K562 (cell line): Measurements from ENCODE around the gene GLT6D1. TPM values are rescaled to one million over a fixed set of nuclear protein-coding genes. Genes with fewer than 3 reads are reported as not detected.

Experiments
- ATAC-seq: fragments of 200-7000 bp; cut with Tn5 transposase; 3 replicates; pipeline ENCODE4 v1.9.1; 2020; ENCODE audit warnings: moderate library complexity
- BruUV-seq: library from RNA; stranded (reverse); fragments of 400-500 nt; replicated peaks from 2 replicates; lab custom pipeline; 2021; lab: Mats Ljungman, UMichigan
- CTCF ChIA-PET: fragments of 300-600 bp; formaldehyde crosslinking; extraction: SDS; loops from one replicate; lab custom pipeline; 2021; ENCODE audit warnings: low intra/inter-chr PET ratio; lab: Yijun Ruan, JAX
- POLR2A ChIA-PET: fragments of 300-600, 350-650 bp; sonication (Branson Sonifier 250); formaldehyde crosslinking; extraction: SDS; loops from one replicate; lab custom pipeline; 2021; ENCODE audit warnings: antibody characterized with exemption, inconsistent platforms; lab: Yijun Ruan, JAX
- DNase-seq, 4 experiments: peaks; one replicate each; pipeline versions ENCODE4 v3.0.0 to v3.0.0-alpha.2; 2011 to 2018; ENCODE audit warnings: low spot score in 3 of 4, mixed read lengths in 3 of 4; ENCODE audit errors: extremely low read depth in 1 of 4
- FAIRE-seq: peaks from 2 replicates; lab custom pipeline; 2011; peaks lifted over from hg19 to GRCh38; lab: Jason Lieb, UNC
- H2AFZ ChIP-seq: 2 replicates; pipeline ENCODE4 v1.6.0; 2011; ENCODE audit warnings: low read depth, low read length, control low read depth, inconsistent platforms
- H3K27ac ChIP-seq: fragments of 200-600 bp; 3 replicates; pipeline ENCODE4 v1.8.0; 2011; ENCODE audit warnings: low read depth, mild to moderate bottlenecking, control low read depth, inconsistent platforms, low read length, moderate library complexity, mixed read lengths; ENCODE audit errors: extremely low read depth
- H3K27me3 ChIP-seq, 2 experiments: fragments of 300-600 bp in 1 of 2; 2 replicates in 1 of 2; 3 replicates in 1 of 2; pipeline versions ENCODE4 v1.6.0 to v1.8.0; 2011; ENCODE audit warnings: inconsistent platforms in 2 of 2, low read length in 2 of 2, mild to moderate bottlenecking in 1 of 2, mixed read lengths in 1 of 2, moderate library complexity in 1 of 2; ENCODE audit not compliant: control insufficient read depth in 2 of 2, insufficient read depth in 2 of 2
- H3K36me3 ChIP-seq: fragments of 300-600 bp; 3 replicates; pipeline ENCODE4 v1.8.0; 2011; ENCODE audit warnings: mild to moderate bottlenecking, low read length, inconsistent platforms; ENCODE audit not compliant: control insufficient read depth, insufficient read depth
- H3K4me1 ChIP-seq, 2 experiments: fragments of 200-600 bp in 1 of 2; replicated peaks in 1 of 2; 2 replicates in 1 of 2; 3 replicates in 1 of 2; pipeline versions ENCODE4 v1.5.1 to v1.8.0; 2011; ENCODE audit warnings: inconsistent platforms in 2 of 2, low read length in 2 of 2, mild to moderate bottlenecking in 1 of 2, mixed read lengths in 1 of 2, moderate library complexity in 1 of 2; ENCODE audit not compliant: control insufficient read depth in 2 of 2, insufficient read depth in 2 of 2
- H3K4me2 ChIP-seq: 2 replicates; pipeline ENCODE4 v1.6.1; 2011; ENCODE audit warnings: low read length, control low read depth, inconsistent platforms, mixed read lengths; ENCODE audit not compliant: insufficient read depth
- H3K4me3 ChIP-seq: fragments of 200-600 bp; sonication (generic), shearing (Covaris generic); 2 replicates; pipeline ENCODE4 v1.5.1; 2016; ENCODE audit warnings: control low read depth, inconsistent platforms
- H3K79me2 ChIP-seq: fragments of 200-600 bp; 3 replicates; pipeline ENCODE4 v1.8.0; 2011; ENCODE audit warnings: low read length, inconsistent platforms; ENCODE audit not compliant: control insufficient read depth, insufficient read depth
- H3K9ac ChIP-seq, 2 experiments: 2 replicates each; pipeline versions ENCODE4 v1.6.0 to v1.6.1; 2011; ENCODE audit warnings: low read depth in 2 of 2, low read length in 2 of 2, control low read depth in 1 of 2, inconsistent platforms in 1 of 2, mild to moderate bottlenecking in 1 of 2, mixed read lengths in 1 of 2; ENCODE audit not compliant: insufficient read depth in 1 of 2
- H3K9me1 ChIP-seq: one replicate; pipeline ENCODE4 v1.6.0; 2011; ENCODE audit warnings: inconsistent platforms, mild to moderate bottlenecking, low read length, moderate library complexity; ENCODE audit not compliant: control insufficient read depth, insufficient read depth
- H3K9me3 ChIP-seq: replicated peaks from 2 replicates; pipeline ENCODE4 v1.5.1; 2011; ENCODE audit warnings: low read depth, low read length, inconsistent platforms; ENCODE audit not compliant: control insufficient read depth, insufficient read depth
- H4K20me1 ChIP-seq: replicated peaks from 2 replicates; pipeline ENCODE4 v1.6.1; 2011; ENCODE audit warnings: low read length, inconsistent platforms, mixed read lengths; ENCODE audit not compliant: control insufficient read depth, insufficient read depth
- ADNP ChIP-seq: fragments of 200-800 bp; sonication (Bioruptor generic); IDR thresholded peaks from 2 replicates; pipeline ENCODE4 v1.6.1; 2016; ENCODE audit warnings: missing genetic modification characterization, missing compliant biosample characterization
- HMGN3 ChIP-seq: IDR thresholded peaks from 2 replicates; pipeline ENCODE4 v1.6.1; 2011; ENCODE audit warnings: borderline replicate concordance, low read depth, mild to moderate bottlenecking, mixed read lengths, low read length; ENCODE audit not compliant: insufficient read length; ENCODE audit errors: extremely low read depth
- JUN ChIP-seq, 2 experiments: sonication (generic) in 1 of 2; formaldehyde crosslinking in 1 of 2; IDR thresholded peaks; 2 replicates each; pipeline versions ENCODE4 v1.6.1 to v1.8.0; 2012 to 2022; ENCODE audit warnings: borderline replicate concordance in 2 of 2, mild to moderate bottlenecking in 2 of 2, improper control_type of control experiment in 1 of 2, low read depth in 1 of 2, low read length in 1 of 2, missing genetic modification reagents in 1 of 2
- MYBL2 ChIP-seq, 2 experiments: fragments of 450-650 bp in 1 of 2; sonication (generic) in 1 of 2; formaldehyde crosslinking in 1 of 2; IDR thresholded peaks; 2 replicates each; pipeline versions ENCODE4 v1.6.1 to v1.8.1; 2017 to 2022; ENCODE audit warnings: borderline replicate concordance in 1 of 2, inconsistent platforms in 1 of 2, low read depth in 1 of 2, mild to moderate bottlenecking in 1 of 2, missing genetic modification reagents in 1 of 2, moderate library complexity in 1 of 2
- NEUROD1 ChIP-seq: fragments of 150-350 bp; IDR thresholded peaks from 2 replicates; pipeline ENCODE4 v1.6.1; 2014; ENCODE audit warnings: borderline replicate concordance, low read length, low read depth; ENCODE audit not compliant: partially characterized antibody
- RB1 ChIP-seq: fragments of 450-650 bp; IDR thresholded peaks from 2 replicates; pipeline ENCODE4 v1.6.1; 2017; ENCODE audit warnings: low read depth, mild to moderate bottlenecking
- WGBS: fragments of 100-300 bp; shearing (Covaris generic); methylation state at CpG from one replicate; pipeline ENCODE4 v1.1.6; 2016; ENCODE audit warnings: low coverage, mixed read lengths; ENCODE audit not compliant: insufficient coverage; ENCODE audit errors: missing lambda C conversion rate; 5-methylcytosine and 5-hydroxymethylcytosine counted together
- in situ Hi-C: fragments of 300-500 bp; cut with MboI; formaldehyde crosslinking; loops from 4 replicates; pipeline ENCODE4 v1.15.0; 2018; ENCODE audit warnings: inconsistent platforms, mixed read lengths
- intact Hi-C: fragments of 100-400 bp; cut with micrococcal nuclease; formaldehyde crosslinking; loops from 2 replicates; pipeline ENCODE4 v1.14.2; 2022
- polyA plus RNA-seq, 8 experiments: library from polyadenylated mRNA; depleted of rRNA in 4 of 8; stranded (reverse) in 5 of 8; unstranded in 3 of 8; fragments of >200 nt; fragmentation: Nextera tagmentation in 2 of 8; fragmentation: Illumina TruSeq in 1 of 8; extraction: Ambion mirVana in 2 of 8; extraction: Trizol in 1 of 8; gene quantifications; 2 replicates each; pipeline versions ENCODE4 v1.2.1 to v1.2.3, GENCODE V29; 2011 to 2014; ENCODE audit warnings: inconsistent platforms in 1 of 8, missing spikeins in 1 of 8
- total RNA-seq, 7 experiments: library from RNA; depleted of rRNA in 6 of 7; stranded (reverse); fragments of >200 nt in 6 of 7; fragmentation: Illumina TruSeq in 2 of 7; extraction: Trizol in 2 of 7; gene quantifications; 2 replicates each; pipeline versions ENCODE4 v1.2.1 to v1.2.3, GENCODE V29; 2011 to 2021; ENCODE audit warnings: low replicate concordance in 1 of 7
- TF ChIP-seq, protein P1 (sequence below): fragments of 250-450 bp; sonication (Bioruptor Pico); IDR thresholded peaks from 2 replicates; pipeline ENCODE4 v1.8.0; 2022; ENCODE audit warnings: inconsistent platforms, mild to moderate bottlenecking, moderate library complexity, borderline replicate concordance

GLT6D1 gene
- total and polyA plus RNA-seq, 9 of the 15 experiments (the other 6 are each of a cell fraction or from before 2014, with no cell fraction given) = not detected

DNA sequence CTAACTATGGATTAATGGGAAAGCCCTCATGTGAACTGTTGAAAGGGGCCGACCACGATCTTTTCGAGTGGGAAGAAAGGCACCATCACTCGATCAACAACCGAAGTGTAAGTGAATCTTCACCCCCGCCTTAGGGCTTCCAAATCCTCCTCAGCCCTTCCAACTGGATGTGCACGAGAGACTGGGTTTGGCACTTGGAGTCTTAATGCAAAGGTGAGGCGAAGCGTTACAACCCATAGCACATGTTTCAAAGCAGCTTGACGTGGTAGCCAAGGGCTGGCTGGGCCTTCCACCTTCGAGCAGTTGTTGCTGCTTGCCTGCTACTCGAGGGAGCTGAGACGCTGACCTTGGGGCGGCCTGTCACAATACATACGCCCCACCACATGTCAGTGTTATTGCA, 18.1 kb upstream of the GLT6D1 start:
- FAIRE-seq = no peak
- Histone ChIP-seq H3K27me3 (peaks cover 41 to 71% of the 10 kb centered on the region in 2 experiments), H3K27ac (no peak overlapping the region), H3K9ac (no peak overlapping the region), H3K4me1 (no peaks in the 10 kb centered on the region), H3K4me2 (no peak overlapping the region), H3K4me3 (no peak overlapping the region), H3K79me2 (no peaks in the 10 kb centered on the region), H2AFZ (no peak overlapping the region), H3K9me1 (no peaks in the 10 kb centered on the region), H4K20me1 (no peaks in the 10 kb centered on the region; the same call in none of the 2 replicates), H3K36me3 (no peaks in the 10 kb centered on the region), H3K9me3 (no peaks in the 10 kb centered on the region)
- ChIA-PET POLR2A (interaction anchor here (0.7 to 1.3 kb wide), 4 partner anchors 13 to 481 kb away, joined by 3 to 5 read pairs (median 3); no protein-coding TSS in a partner anchor), CTCF (no interaction called here)
- no peak for ATAC-seq
- no peak for DNase-seq
- BruUV-seq = no TSS peak
- WGBS = under 1% methylated on average over 15 of the region's 15 CpGs
- in situ Hi-C loops = no loop called here
- TF ChIP-seq NEUROD1 (no peak), ADNP (tag) (no peak), JUN (IDR thresholded peaks at IDR 0.05; ENCODE audit: borderline replicate concordance, low read depth, low read length) (no peak), JUN (CRISPR knock-in tag; IDR thresholded peaks at IDR 0.05; ENCODE audit: borderline replicate concordance) (no peak), RB1 (no peak), HMGN3 (no peak), MYBL2 (IDR thresholded peaks at IDR 0.05; ENCODE audit: low read depth) (no peak), MYBL2 (CRISPR knock-in tag; IDR thresholded peaks at IDR 0.05; ENCODE audit: borderline replicate concordance) (no peak)
- TF ChIP-seq, protein P1, sequence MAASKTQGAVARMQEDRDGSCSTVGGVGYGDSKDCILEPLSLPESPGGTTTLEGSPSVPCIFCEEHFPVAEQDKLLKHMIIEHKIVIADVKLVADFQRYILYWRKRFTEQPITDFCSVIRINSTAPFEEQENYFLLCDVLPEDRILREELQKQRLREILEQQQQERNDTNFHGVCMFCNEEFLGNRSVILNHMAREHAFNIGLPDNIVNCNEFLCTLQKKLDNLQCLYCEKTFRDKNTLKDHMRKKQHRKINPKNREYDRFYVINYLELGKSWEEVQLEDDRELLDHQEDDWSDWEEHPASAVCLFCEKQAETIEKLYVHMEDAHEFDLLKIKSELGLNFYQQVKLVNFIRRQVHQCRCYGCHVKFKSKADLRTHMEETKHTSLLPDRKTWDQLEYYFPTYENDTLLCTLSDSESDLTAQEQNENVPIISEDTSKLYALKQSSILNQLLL (CRISPR knock-in tag) = no peak
- intact Hi-C loops = no loop called here
